Transverse colon (tissue), 3 donors: ENCODE results near the gene QRFP.

Source experiments
- CTCF ChIP-seq, 5 experiments: fragments of 200-600 bp in 3 of 5; fragments of 450-650 bp in 2 of 5; sonication (generic) in 3 of 5; IDR thresholded peaks; 1 replicate in 2 of 5; 2 replicates in 3 of 5; pipeline ENCODE4 v1.5.1; 2016 to 2017; ENCODE audit warnings: antibody characterized with exemption in 5 of 5, inconsistent platforms in 3 of 5, mild to moderate bottlenecking in 2 of 5, moderate library complexity in 1 of 5
- EP300 ChIP-seq: sonication (generic); formaldehyde crosslinking; IDR thresholded peaks from one replicate; pipeline ENCODE4 v1.6.1; 2017; ENCODE audit warnings: antibody characterized with exemption, low read depth
- POLR2A ChIP-seq: fragments of 450-650 bp; IDR thresholded peaks from one replicate; pipeline ENCODE4 v1.6.1; 2016; ENCODE audit warnings: antibody characterized with exemption, mild to moderate bottlenecking, moderate library complexity

- TF ChIP-seq POLR2A (no peak), EP300 (no peak), CTCF (IDR thresholded peaks at IDR 0.05) (no peak)
Observed at GRCh38 chr9:130934246-130934645, 37.6 kb upstream of the QRFP start.
